GM11168 (cell line): ENCODE results near the gene ARHGAP22.

Experiments
- in situ Hi-C: fragments of 300-500 bp; cut with MboI; formaldehyde crosslinking; loops from one replicate; pipeline ENCODE4 v1.12.0; 2022; ENCODE audit warnings: low sequenced_read_pairs; ENCODE audit not compliant: unreplicated experiment

ARHGAP22 gene

GRCh38 chr10:48536916-48537890 lies 67.7 kb downstream of the ARHGAP22 start:
- in situ Hi-C loops = no loop called here

GRCh38 chr10:48536156-48536500 lies 68.7 kb downstream of the ARHGAP22 start:
- in situ Hi-C loops = no loop called here

GRCh38 chr10:48535416-48536155 lies 69.3 kb downstream of the ARHGAP22 start:
- in situ Hi-C loops = no loop called here

- in situ Hi-C loops = no loop called here
These were observed 70.7 kb downstream of the ARHGAP22 start for GRCh38 chr10:48533951-48534720.

GRCh38 chr10:48533540-48533939 lies 71.3 kb downstream of the ARHGAP22 start:
- in situ Hi-C loops = no loop called here

GRCh38 chr10:48531486-48531885 lies 73.4 kb downstream of the ARHGAP22 start:
- in situ Hi-C loops = no loop called here

GRCh38 chr10:48529331-48529730 lies 75.5 kb downstream of the ARHGAP22 start:
- in situ Hi-C loops = no loop called here

- in situ Hi-C loops = no loop called here
These were observed 77.1 kb downstream of the ARHGAP22 start for GRCh38 chr10:48527756-48528155.

GRCh38 chr10:48526846-48527505 lies 77.9 kb downstream of the ARHGAP22 start:
- in situ Hi-C loops = no loop called here

GRCh38 chr10:48526011-48526821 lies 78.7 kb downstream of the ARHGAP22 start:
- in situ Hi-C loops = no loop called here

GRCh38 chr10:48525113-48525512 lies 79.8 kb downstream of the ARHGAP22 start:
- in situ Hi-C loops = no loop called here

GRCh38 chr10:48523820-48524758 lies 80.8 kb downstream of the ARHGAP22 start:
- in situ Hi-C loops = no loop called here

GRCh38 chr10:48523212-48523819 lies 81.6 kb downstream of the ARHGAP22 start:
- in situ Hi-C loops = no loop called here

- in situ Hi-C loops = no loop called here
These were observed 82.7 kb downstream of the ARHGAP22 start for GRCh38 chr10:48522011-48522765.

GRCh38 chr10:48520594-48520993 lies 84.3 kb downstream of the ARHGAP22 start:
- in situ Hi-C loops = no loop called here

GRCh38 chr10:48520184-48520506 lies 84.7 kb downstream of the ARHGAP22 start:
- in situ Hi-C loops = no loop called here

- in situ Hi-C loops = no loop called here
These were observed 85.2 kb downstream of the ARHGAP22 start for GRCh38 chr10:48519481-48520183.
